Measurements from ENCODE around the gene RHEBL1. TPM values are rescaled to one million over a fixed set of nuclear protein-coding genes. Genes with fewer than 3 reads are reported as not detected.

Gene RHEBL1
- total RNA-seq, 2 donors from 2014 or later: 1.1 to 2.3 TPM

DNA sequence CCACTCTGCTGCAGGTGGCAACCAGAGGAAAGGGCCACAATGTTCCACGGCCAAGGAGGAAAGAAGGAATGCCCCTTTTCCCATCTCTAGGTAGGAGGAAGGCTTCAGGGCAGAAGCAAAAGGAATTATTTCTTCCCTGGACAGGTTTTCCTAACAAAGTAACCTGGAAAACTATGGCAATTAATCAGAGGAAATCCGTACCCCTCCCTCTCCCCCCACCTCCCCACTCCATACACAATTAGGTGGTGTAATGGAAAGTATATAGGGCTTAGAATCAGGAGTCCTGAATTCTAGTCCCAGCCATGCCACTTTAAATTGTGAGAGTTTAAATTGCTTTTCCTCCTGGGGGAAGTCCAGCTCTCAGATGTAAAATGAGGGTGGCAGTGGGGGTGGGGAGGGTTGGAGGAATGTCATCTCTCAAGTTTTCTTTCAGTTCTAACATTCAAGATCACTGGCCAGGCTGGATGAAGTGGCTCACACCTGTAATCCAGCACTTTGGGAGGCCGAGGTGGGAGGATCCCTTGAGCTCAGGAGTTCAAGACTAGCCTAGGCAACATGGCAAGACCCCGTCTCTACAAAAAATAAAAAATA lies 23.1 kb upstream of the RHEBL1 start:
- WGBS: 53% methylated on average over 4 of the region's 4 CpGs
- H3K4me1 ChIP-seq (replicated peaks): peaks cover 5% of the 10 kb centered on the region
- TF ChIP-seq, protein P1, sequence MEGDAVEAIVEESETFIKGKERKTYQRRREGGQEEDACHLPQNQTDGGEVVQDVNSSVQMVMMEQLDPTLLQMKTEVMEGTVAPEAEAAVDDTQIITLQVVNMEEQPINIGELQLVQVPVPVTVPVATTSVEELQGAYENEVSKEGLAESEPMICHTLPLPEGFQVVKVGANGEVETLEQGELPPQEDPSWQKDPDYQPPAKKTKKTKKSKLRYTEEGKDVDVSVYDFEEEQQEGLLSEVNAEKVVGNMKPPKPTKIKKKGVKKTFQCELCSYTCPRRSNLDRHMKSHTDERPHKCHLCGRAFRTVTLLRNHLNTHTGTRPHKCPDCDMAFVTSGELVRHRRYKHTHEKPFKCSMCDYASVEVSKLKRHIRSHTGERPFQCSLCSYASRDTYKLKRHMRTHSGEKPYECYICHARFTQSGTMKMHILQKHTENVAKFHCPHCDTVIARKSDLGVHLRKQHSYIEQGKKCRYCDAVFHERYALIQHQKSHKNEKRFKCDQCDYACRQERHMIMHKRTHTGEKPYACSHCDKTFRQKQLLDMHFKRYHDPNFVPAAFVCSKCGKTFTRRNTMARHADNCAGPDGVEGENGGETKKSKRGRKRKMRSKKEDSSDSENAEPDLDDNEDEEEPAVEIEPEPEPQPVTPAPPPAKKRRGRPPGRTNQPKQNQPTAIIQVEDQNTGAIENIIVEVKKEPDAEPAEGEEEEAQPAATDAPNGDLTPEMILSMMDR (IDR thresholded peaks at IDR 0.05): no peak
- TF ChIP-seq POLR2A (IDR thresholded peaks at IDR 0.05) (no peak), POLR2AphosphoS5 (IDR thresholded peaks at IDR 0.05) (no peak)
- no peak for DNase-seq (ENCODE audit: low spot score)
- H3K27me3 ChIP-seq (replicated peaks; ENCODE audit: insufficient read depth): peaks cover 27% of the 10 kb centered on the region
- no peak overlapping the region for H3K4me3 ChIP-seq
- H3K9me3 ChIP-seq: no peaks in the 10 kb centered on the region
- intact Hi-C loops (cut with DNase I): no loop called here
- no peaks in the 10 kb centered on the region for H3K36me3 ChIP-seq
- H3K27ac ChIP-seq: no peak overlapping the region

GRCh38 chr12:49092086-49092815 lies 22.5 kb upstream of the RHEBL1 start:
- no peak overlapping the region for H3K27ac ChIP-seq
- intact Hi-C loops (cut with DNase I): no loop called here
- WGBS: 9% methylated on average over 26 of the region's 32 CpGs
- DNase-seq (ENCODE audit: low spot score): no peak
- H3K36me3 ChIP-seq: no peaks in the 10 kb centered on the region
- H3K9me3 ChIP-seq: no peaks in the 10 kb centered on the region
- peaks cover 5% of the 10 kb centered on the region for H3K4me1 ChIP-seq (replicated peaks)
- H3K4me3 ChIP-seq: no peak overlapping the region
- H3K27me3 ChIP-seq (replicated peaks; ENCODE audit: insufficient read depth): peaks cover 27% of the 10 kb centered on the region
- TF ChIP-seq, protein P1 (IDR thresholded peaks at IDR 0.05): no peak
- TF ChIP-seq POLR2A (IDR thresholded peaks at IDR 0.05): no peak
- no peak for TF ChIP-seq POLR2AphosphoS5 (IDR thresholded peaks at IDR 0.05)

DNA sequence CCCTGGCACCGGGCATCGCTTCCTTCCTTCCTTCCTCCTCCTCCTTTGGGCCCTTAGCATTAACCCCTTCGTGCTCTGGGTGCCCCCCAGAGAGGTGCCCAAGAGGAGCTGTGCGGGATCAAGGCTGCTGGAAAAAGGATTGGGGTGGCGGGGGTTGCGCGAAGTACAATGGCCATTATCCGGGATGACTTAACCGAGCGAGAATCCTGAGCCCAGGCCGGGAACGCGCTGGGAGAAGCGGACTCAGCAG lies 22.0 kb upstream of the RHEBL1 start:
- H3K9me3 ChIP-seq: no peaks in the 10 kb centered on the region
- TF ChIP-seq POLR2A (IDR thresholded peaks at IDR 0.05) (no peak), POLR2AphosphoS5 (IDR thresholded peaks at IDR 0.05) (no peak)
- TF ChIP-seq, protein P1 (IDR thresholded peaks at IDR 0.05): no peak
- no peak overlapping the region for H3K4me3 ChIP-seq
- peaks cover 5% of the 10 kb centered on the region for H3K4me1 ChIP-seq (replicated peaks)
- no peak overlapping the region for H3K27ac ChIP-seq
- intact Hi-C loops (cut with DNase I): no loop called here
- no peaks in the 10 kb centered on the region for H3K36me3 ChIP-seq
- H3K27me3 ChIP-seq (replicated peaks; ENCODE audit: insufficient read depth): peaks cover 27% of the 10 kb centered on the region
- 2% methylated on average over 9 of the region's 14 CpGs for WGBS
- no peak for DNase-seq (ENCODE audit: low spot score)

DNA sequence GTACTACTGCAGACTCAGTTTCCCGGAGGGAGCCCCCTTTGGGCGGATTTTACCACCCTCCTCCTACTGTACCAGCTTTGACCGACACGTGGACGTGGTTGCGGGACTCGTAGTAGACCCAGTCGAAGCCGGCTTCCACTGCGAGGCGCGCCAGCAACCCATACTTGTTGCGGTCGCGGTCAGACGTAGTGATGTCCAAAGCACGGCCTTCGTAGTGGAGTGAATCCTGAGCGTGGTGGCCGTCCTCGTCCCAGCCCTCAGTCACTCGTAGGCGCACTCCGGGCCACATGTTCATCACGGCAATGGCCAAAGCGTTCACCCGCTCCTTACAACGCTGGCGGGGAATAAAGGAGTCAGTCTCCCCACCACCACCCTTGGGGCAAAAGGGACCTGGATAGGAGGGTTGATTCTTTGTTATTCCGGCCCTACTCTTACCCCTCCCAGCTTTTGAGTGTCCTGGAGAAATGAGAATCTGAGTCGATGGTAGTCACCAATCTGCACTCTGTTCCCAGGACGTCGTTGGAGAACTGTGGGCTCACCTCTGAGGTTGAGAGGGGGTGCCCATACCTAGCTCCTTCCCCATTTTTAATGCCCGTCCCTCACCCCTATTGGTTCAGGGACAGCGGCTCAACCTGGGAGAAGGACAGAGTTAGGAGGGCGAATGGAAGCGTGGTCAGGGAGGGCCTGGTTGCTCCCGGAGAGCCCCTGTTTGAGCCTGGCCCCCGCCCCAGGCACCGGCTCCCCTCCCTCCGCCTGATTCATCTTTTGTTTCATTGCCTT lies 21.5 kb upstream of the RHEBL1 start:
- Histone ChIP-seq H3K27me3 (replicated peaks; ENCODE audit: insufficient read depth) (peaks cover 27% of the 10 kb centered on the region), H3K4me3 (no peak overlapping the region), H3K27ac (no peak overlapping the region), H3K9me3 (no peaks in the 10 kb centered on the region), H3K36me3 (no peaks in the 10 kb centered on the region), H3K4me1 (replicated peaks) (peaks cover 5% of the 10 kb centered on the region)
- 32% methylated on average over 41 of the region's 41 CpGs for WGBS
- intact Hi-C loops (cut with DNase I): no loop called here
- DNase-seq (ENCODE audit: low spot score): no peak
- no peak for TF ChIP-seq POLR2A (IDR thresholded peaks at IDR 0.05)
- TF ChIP-seq, protein P1 (IDR thresholded peaks at IDR 0.05): no peak
- no peak for TF ChIP-seq POLR2AphosphoS5 (IDR thresholded peaks at IDR 0.05)

Data from prostate gland (tissue), 2 donors.